OCI-M2 (cell line): ENCODE measurements around the gene MPZL1.
"Not testable (repeated sequence)": the region's sequence is repeated elsewhere in the genome, so short reads cannot be mapped to it uniquely, and the experiment has no call there.

ENCODE experiments used
- DNase-seq: peaks from one replicate; lab custom pipeline; 2025; ENCODE audit not compliant: unreplicated experiment; lab: John Stamatoyannopoulos, UW

The MPZL1 gene

GRCh38 chr1:167806235-167806634, 84.5 kb downstream of the MPZL1 start:
- not testable (repeated sequence) for DNase-seq

- not testable (repeated sequence) for DNase-seq
These were observed 84.9 kb downstream of the MPZL1 start for GRCh38 chr1:167806676-167807075.

GRCh38 chr1:167808104-167808503, 86.3 kb downstream of the MPZL1 start:
- no peak for DNase-seq

- DNase-seq, result no peak
These were observed 86.9 kb downstream of the MPZL1 start for GRCh38 chr1:167808690-167809089.

- no peak for DNase-seq
These were observed 91.2 kb downstream of the MPZL1 start for GRCh38 chr1:167812972-167813371.

GRCh38 chr1:167815650-167816049, 93.9 kb downstream of the MPZL1 start:
- DNase-seq, result no peak

- DNase-seq, result no peak
These were observed 98.3 kb downstream of the MPZL1 start for GRCh38 chr1:167819849-167820683.

- DNase-seq, result no peak
These were observed 99.0 kb downstream of the MPZL1 start for GRCh38 chr1:167820684-167821355.

GRCh38 chr1:167821356-167821685, 99.5 kb downstream of the MPZL1 start:
- DNase-seq, result no peak

- no peak for DNase-seq
These were observed 100.3 kb downstream of the MPZL1 start for GRCh38 chr1:167821969-167822685.

- no peak for DNase-seq
These were observed 102.5 kb downstream of the MPZL1 start for GRCh38 chr1:167824163-167824794.

GRCh38 chr1:167825419-167826079, 103.8 kb downstream of the MPZL1 start:
- DNase-seq, result no peak

GRCh38 chr1:167826127-167826526, 104.3 kb downstream of the MPZL1 start:
- DNase-seq, result no peak

- no peak for DNase-seq
These were observed 108.1 kb downstream of the MPZL1 start for GRCh38 chr1:167829868-167830267.

GRCh38 chr1:167830668-167831067, 108.9 kb downstream of the MPZL1 start:
- not testable (repeated sequence) for DNase-seq

GRCh38 chr1:167832693-167833092, 110.9 kb downstream of the MPZL1 start:
- DNase-seq, result no peak

GRCh38 chr1:167833904-167834303, 112.1 kb downstream of the MPZL1 start:
- DNase-seq, result no peak

GRCh38 chr1:167836197-167836596, 114.4 kb downstream of the MPZL1 start:
- DNase-seq, result no peak

- no peak for DNase-seq
These were observed 115.5 kb downstream of the MPZL1 start for GRCh38 chr1:167837326-167837725.

- DNase-seq, result no peak
These were observed 117.2 kb downstream of the MPZL1 start for GRCh38 chr1:167839009-167839408.
